ENCODE measurements around the gene CASP8.
"Not testable (repeated sequence)": the region's sequence is repeated elsewhere in the genome, so short reads cannot be mapped to it uniquely, and the experiment has no call there.

CASP8 gene

GRCh38 chr2:201260302-201260800, at the start of gene CASP8:
CASP8 (plus strand) TSS chr2:201260536; CDS start chr2:201266487, 5,951 bp downstream.
- DNase-seq: no peak

- DNase-seq: no peak
Measured at GRCh38 chr2:201215963-201216362, 44.4 kb upstream of the CASP8 start.

- DNase-seq: no peak
Measured at GRCh38 chr2:201216918-201217317, 43.4 kb upstream of the CASP8 start.

GRCh38 chr2:201218780-201219179, 41.6 kb upstream of the CASP8 start:
- no peak for DNase-seq

- no peak for DNase-seq
Measured at GRCh38 chr2:201219328-201220096, 40.8 kb upstream of the CASP8 start.

- DNase-seq: peak; percentile 20
Measured at GRCh38 chr2:201220102-201220570, 40.2 kb upstream of the CASP8 start.

GRCh38 chr2:201223089-201224073, 37.0 kb upstream of the CASP8 start:
- no peak for DNase-seq

- DNase-seq: no peak
Measured at GRCh38 chr2:201228271-201228911, 31.9 kb upstream of the CASP8 start.

GRCh38 chr2:201228912-201229290, 31.4 kb upstream of the CASP8 start:
- DNase-seq: no peak

GRCh38 chr2:201231781-201232466, 28.4 kb upstream of the CASP8 start:
- DNase-seq: peak; percentile 83

GRCh38 chr2:201232467-201232815, 27.9 kb upstream of the CASP8 start:
- no peak for DNase-seq

- DNase-seq: no peak
Measured at GRCh38 chr2:201233192-201233811, 27.0 kb upstream of the CASP8 start.

GRCh38 chr2:201233812-201234662, 26.3 kb upstream of the CASP8 start:
- no peak for DNase-seq

GRCh38 chr2:201234663-201235135, 25.6 kb upstream of the CASP8 start:
- DNase-seq: no peak

- peak; percentile 88 for DNase-seq
Measured at GRCh38 chr2:201235860-201236811, 24.2 kb upstream of the CASP8 start.

- DNase-seq: no peak
Measured at GRCh38 chr2:201237486-201238123, 22.7 kb upstream of the CASP8 start.

- not testable (repeated sequence) for DNase-seq
Measured at GRCh38 chr2:201239167-201239935, 21.0 kb upstream of the CASP8 start.

All from eye (tissue), 1 donor.